Lung (tissue), 12 donors: Measurements from ENCODE around the gene P2RY2. TPM values are rescaled to one million over a fixed set of nuclear protein-coding genes. Genes with fewer than 3 reads are reported as not detected.

Source experiments
- ATAC-seq: fragments of 200-7000 bp; cut with Tn5 transposase; one replicate; pipeline ENCODE4 v1.9.1; 2020; ENCODE audit warnings: moderate number of reproducible peaks; ENCODE audit not compliant: insufficient read depth, low FRiP score
- DNase-seq, 3 donors: peaks; one replicate each; pipeline ENCODE4 v3.0.0-alpha.2; 2013 to 2017
- H3K27ac ChIP-seq, 2 donors: one replicate each; pipeline ENCODE4 v1.5.1; 2013; ENCODE audit warnings: mild to moderate bottlenecking in 2 of 2, moderate library complexity in 2 of 2, control low read depth in 1 of 2, inconsistent platforms in 1 of 2, low read depth in 1 of 2, low read length in 1 of 2
- H3K27me3 ChIP-seq, 3 donors: one replicate each; pipeline ENCODE4 v1.5.1; 2013; ENCODE audit warnings: low read length in 2 of 3; ENCODE audit not compliant: control insufficient read depth in 3 of 3, insufficient read depth in 3 of 3
- H3K36me3 ChIP-seq, 4 donors: one replicate each; pipeline ENCODE4 v1.5.1; 2013; ENCODE audit warnings: low read length in 4 of 4, mild to moderate bottlenecking in 1 of 4, moderate library complexity in 1 of 4; ENCODE audit not compliant: control insufficient read depth in 4 of 4, insufficient read depth in 4 of 4
- H3K4me1 ChIP-seq, 5 donors: one replicate each; pipeline ENCODE4 v1.5.1; 2013; ENCODE audit warnings: low read length in 5 of 5, mild to moderate bottlenecking in 2 of 5, moderate library complexity in 1 of 5; ENCODE audit not compliant: control insufficient read depth in 5 of 5, insufficient read depth in 5 of 5
- H3K4me3 ChIP-seq: one replicate; pipeline ENCODE4 v1.5.1; 2013; ENCODE audit warnings: mild to moderate bottlenecking, control low read depth, moderate library complexity
- H3K9ac ChIP-seq, 2 donors: one replicate each; pipeline ENCODE4 v1.5.1; 2013; ENCODE audit warnings: low read length in 2 of 2, control low read depth in 1 of 2; ENCODE audit not compliant: insufficient read depth in 1 of 2
- H3K9me3 ChIP-seq, 4 donors: one replicate each; pipeline ENCODE4 v1.5.1; 2013; ENCODE audit warnings: low read length in 3 of 4, mild to moderate bottlenecking in 1 of 4, moderate library complexity in 1 of 4; ENCODE audit not compliant: control insufficient read depth in 4 of 4, insufficient read depth in 3 of 4
- WGBS, 2 donors: extraction: QIAGEN DNeasy Blood & Tissue Kit; methylation state at CpG; one replicate each; pipeline ENCODE4 v1.1.7; 2013; 5-methylcytosine and 5-hydroxymethylcytosine counted together
- polyA plus RNA-seq, 2 donors: library from polyadenylated mRNA; stranded (reverse); fragments of 200-250 nt; gene quantifications; one replicate each; pipeline ENCODE4 v1.2.1, GENCODE V29; 2013
- total RNA-seq, 2 donors: library from RNA; depleted of rRNA in 1 of 2; stranded (reverse); fragments of >200 nt in 1 of 2; gene quantifications; one replicate each; pipeline ENCODE4 v1.2.1, GENCODE V29; 2014 to 2021
- TF ChIP-seq, protein P1 (sequence below): IDR thresholded peaks from 2 replicates; pipeline ENCODE4 v1.5.1; 2012; ENCODE audit warnings: mild to moderate bottlenecking; ENCODE audit errors: control extremely low read depth, extremely low read depth
- donor health status: control.
- donor health status: control.
- donor health status: Bipolar disorder and iron deficiency.
- donor health status: healthy.
- donor health status: DM: yes; HTN: yes; CAD: no.

Gene P2RY2
- total and polyA plus RNA-seq, 4 donors: 3.1 to 13.0 (median 6.5) TPM

DNA sequence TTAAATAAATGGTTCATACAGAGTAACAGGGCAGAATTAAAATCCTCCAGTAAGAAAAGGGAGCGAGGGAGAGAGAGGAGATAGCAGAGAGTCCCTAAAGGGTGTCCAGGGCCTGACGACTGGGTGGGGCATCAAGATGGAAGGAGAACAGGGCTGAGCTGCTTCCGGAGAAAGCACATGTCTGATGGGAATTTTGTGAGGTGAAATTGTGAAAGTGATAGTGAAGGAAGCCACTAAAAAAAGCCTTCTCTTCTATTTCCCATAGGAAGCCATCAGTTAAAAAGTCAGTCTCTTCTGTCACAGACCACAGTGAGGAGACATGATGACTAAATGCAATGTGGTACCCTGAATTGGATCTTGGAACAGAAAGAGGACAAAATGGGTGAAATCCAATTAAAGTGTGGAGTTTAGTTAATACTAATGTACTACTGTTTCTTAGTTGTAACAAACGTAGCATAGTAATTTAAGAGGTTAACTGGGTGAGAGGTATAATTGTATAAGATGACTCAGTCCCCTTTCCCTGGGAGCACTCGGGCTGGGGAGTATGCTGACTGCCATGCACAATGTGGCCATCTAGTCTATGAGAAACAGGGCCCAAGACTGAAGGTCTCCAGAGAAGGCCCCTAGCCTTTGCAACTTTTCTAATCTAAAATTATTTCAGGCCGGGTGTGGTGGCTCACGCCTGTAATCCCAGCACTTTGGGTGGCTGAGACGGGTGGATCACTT is 46.5 kb upstream of the P2RY2 start:
- DNase-seq: no peak
- no peaks in the 10 kb centered on the region for H3K27me3 ChIP-seq
- no peaks in the 10 kb centered on the region for H3K36me3 ChIP-seq
- peak overlapping the region in 1 of 2 donors; percentile 78 for H3K27ac ChIP-seq
- no peak for ATAC-seq
- no peak overlapping the region for H3K4me3 ChIP-seq
- no peak overlapping the region for H3K9ac ChIP-seq
- TF ChIP-seq, protein P1, sequence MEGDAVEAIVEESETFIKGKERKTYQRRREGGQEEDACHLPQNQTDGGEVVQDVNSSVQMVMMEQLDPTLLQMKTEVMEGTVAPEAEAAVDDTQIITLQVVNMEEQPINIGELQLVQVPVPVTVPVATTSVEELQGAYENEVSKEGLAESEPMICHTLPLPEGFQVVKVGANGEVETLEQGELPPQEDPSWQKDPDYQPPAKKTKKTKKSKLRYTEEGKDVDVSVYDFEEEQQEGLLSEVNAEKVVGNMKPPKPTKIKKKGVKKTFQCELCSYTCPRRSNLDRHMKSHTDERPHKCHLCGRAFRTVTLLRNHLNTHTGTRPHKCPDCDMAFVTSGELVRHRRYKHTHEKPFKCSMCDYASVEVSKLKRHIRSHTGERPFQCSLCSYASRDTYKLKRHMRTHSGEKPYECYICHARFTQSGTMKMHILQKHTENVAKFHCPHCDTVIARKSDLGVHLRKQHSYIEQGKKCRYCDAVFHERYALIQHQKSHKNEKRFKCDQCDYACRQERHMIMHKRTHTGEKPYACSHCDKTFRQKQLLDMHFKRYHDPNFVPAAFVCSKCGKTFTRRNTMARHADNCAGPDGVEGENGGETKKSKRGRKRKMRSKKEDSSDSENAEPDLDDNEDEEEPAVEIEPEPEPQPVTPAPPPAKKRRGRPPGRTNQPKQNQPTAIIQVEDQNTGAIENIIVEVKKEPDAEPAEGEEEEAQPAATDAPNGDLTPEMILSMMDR: no peak
- H3K4me1 ChIP-seq: peaks cover 0 to 14% (median 4%) of the 10 kb centered on the region in 5 donors
- WGBS, 2 donors: 72 to 78% methylated on average over 8 of the region's 8 CpGs
- H3K9me3 ChIP-seq: no peaks in the 10 kb centered on the region

DNA sequence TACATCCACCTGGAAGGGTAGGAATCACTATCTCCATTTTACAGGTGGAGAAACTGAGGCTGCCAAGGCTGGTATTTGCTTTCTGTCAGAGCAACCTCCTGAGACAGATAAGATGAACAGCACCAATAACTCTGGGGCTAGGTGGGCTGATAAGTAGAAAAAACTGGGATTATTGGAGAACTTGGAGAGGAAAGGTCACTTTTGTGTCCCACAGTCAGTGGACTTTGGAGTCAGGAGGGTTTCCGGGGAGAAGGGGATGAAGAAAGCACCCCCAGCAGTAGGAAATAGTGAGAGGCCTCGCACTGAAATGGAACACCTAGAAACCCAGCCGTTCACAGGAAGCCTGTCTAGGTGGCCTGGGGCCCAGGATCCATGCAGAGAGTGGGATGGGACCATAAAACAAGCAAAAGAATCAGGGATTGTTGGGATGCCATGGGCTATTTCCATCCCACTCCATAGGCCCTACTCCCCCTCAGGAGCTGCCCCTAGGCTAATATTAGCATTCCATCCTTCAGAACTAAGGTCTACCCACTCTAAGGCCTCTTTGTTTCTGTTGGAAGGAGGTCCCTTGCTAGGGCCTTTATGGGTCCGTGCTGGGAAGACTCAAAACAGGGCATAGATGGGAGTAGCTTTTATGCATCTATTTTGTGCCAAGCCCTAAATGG is 45.0 kb upstream of the P2RY2 start:
- no peak overlapping the region for H3K9ac ChIP-seq
- ATAC-seq (no peak), DNase-seq (no peak)
- 90 to 92% methylated on average over 4 of the region's 4 CpGs for WGBS, 2 donors
- H3K9me3 ChIP-seq: no peaks in the 10 kb centered on the region
- no peak overlapping the region for H3K4me3 ChIP-seq
- peak overlapping the region in 1 of 2 donors; percentile 77 for H3K27ac ChIP-seq
- H3K27me3 ChIP-seq: no peaks in the 10 kb centered on the region
- peaks cover 5 to 21% (median 9%) of the 10 kb centered on the region in 5 donors for H3K4me1 ChIP-seq
- TF ChIP-seq, protein P1: no peak
- no peaks in the 10 kb centered on the region for H3K36me3 ChIP-seq

DNA sequence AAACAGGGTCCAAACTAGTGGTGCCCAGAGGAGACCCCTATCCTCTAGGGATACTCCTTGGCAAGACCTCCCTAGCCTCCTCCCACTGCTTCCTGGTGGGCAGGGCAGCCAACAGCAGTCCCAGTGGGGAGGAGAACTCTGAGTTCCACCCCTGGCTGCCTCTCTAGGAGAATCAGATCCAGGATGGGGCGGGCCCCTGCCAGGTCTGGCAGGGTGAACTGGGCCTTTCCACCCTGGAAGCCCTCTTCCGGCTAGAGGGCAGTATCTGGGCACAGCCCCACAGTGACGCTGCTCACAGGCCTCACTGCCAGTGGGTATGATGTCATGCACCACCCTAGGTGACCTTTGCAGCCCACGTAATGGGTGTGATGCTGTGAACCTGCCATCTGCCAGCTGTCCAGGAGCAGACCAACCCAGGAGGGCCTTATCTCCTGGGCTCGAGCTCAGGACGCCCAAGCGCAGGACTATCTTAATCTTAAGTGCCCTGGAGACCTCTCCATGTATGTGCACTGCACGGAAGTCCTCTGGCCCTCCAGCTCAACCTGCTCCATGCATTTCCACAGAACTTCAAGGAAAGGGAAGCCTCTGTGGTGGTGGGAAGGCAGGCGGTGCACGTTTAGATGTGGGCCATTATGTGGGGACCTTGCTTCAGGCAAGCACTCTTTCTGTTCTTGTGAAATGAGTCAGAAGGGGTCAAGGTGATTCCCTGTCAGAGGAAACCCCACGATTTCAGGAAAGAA is 44.2 kb upstream of the P2RY2 start:
- Histone ChIP-seq H3K9me3 (no peaks in the 10 kb centered on the region), H3K4me1 (peaks cover 5 to 21% (median 9%) of the 10 kb centered on the region in 5 donors), H3K9ac (no peak overlapping the region), H3K27ac (peak overlapping the region in 1 of 2 donors; percentile 77), H3K4me3 (no peak overlapping the region), H3K27me3 (no peaks in the 10 kb centered on the region), H3K36me3 (no peaks in the 10 kb centered on the region)
- no peak for ATAC-seq
- 77 to 83% methylated on average over 11 of the region's 11 CpGs for WGBS, 2 donors
- no peak for DNase-seq
- TF ChIP-seq, protein P1: no peak
